ENCODE measurements around the gene UPK1A. TPM values are rescaled to one million over a fixed set of nuclear protein-coding genes. Genes with fewer than 3 reads are reported as not detected.

Gene UPK1A
- total RNA-seq, 1 donor from 2014 or later, result not detected

- Mint-ChIP-seq H3K4me3 (ENCODE audit: unreplicated experiment) (no peak overlapping the region), H3K9me3 (ENCODE audit: unreplicated experiment) (no peaks in the 10 kb centered on the region), H3K27me3 (ENCODE audit: unreplicated experiment) (peaks cover 7% of the 10 kb centered on the region), H3K4me1 (ENCODE audit: unreplicated experiment) (peaks cover 5% of the 10 kb centered on the region), H3K27ac (ENCODE audit: unreplicated experiment) (no peak overlapping the region), H3K36me3 (ENCODE audit: low read depth, unreplicated experiment) (peaks cover 39% of the 10 kb centered on the region)
- DNase-seq (ENCODE audit: low spot score), result no peak
- no peak for TF ChIP-seq CTCF (IDR thresholded peaks at IDR 0.05; ENCODE audit: unreplicated experiment)
Observed at GRCh38 chr19:35633727-35634440, 32.4 kb upstream of the UPK1A start.

- H3K4me3 Mint-ChIP-seq (ENCODE audit: unreplicated experiment), result no peak overlapping the region
- no peaks in the 10 kb centered on the region for H3K9me3 Mint-ChIP-seq (ENCODE audit: unreplicated experiment)
- no peak for TF ChIP-seq CTCF (IDR thresholded peaks at IDR 0.05; ENCODE audit: unreplicated experiment)
- H3K36me3 Mint-ChIP-seq (ENCODE audit: low read depth, unreplicated experiment), result peaks cover 26% of the 10 kb centered on the region
- H3K27me3 Mint-ChIP-seq (ENCODE audit: unreplicated experiment), result peaks cover 5% of the 10 kb centered on the region
- no peak overlapping the region for H3K27ac Mint-ChIP-seq (ENCODE audit: unreplicated experiment)
- H3K4me1 Mint-ChIP-seq (ENCODE audit: unreplicated experiment), result peaks cover 12% of the 10 kb centered on the region
- DNase-seq (ENCODE audit: low spot score), result no peak
Observed at GRCh38 chr19:35636651-35637050, 29.7 kb upstream of the UPK1A start.

GRCh38 chr19:35637165-35637564 lies 29.2 kb upstream of the UPK1A start:
- Mint-ChIP-seq H3K4me1 (ENCODE audit: unreplicated experiment) (peaks cover 12% of the 10 kb centered on the region), H3K4me3 (ENCODE audit: unreplicated experiment) (no peak overlapping the region), H3K9me3 (ENCODE audit: unreplicated experiment) (no peaks in the 10 kb centered on the region), H3K27ac (ENCODE audit: unreplicated experiment) (no peak overlapping the region), H3K27me3 (ENCODE audit: unreplicated experiment) (peaks cover 5% of the 10 kb centered on the region), H3K36me3 (ENCODE audit: low read depth, unreplicated experiment) (peaks cover 20% of the 10 kb centered on the region)
- DNase-seq (ENCODE audit: low spot score), result no peak
- no peak for TF ChIP-seq CTCF (IDR thresholded peaks at IDR 0.05; ENCODE audit: unreplicated experiment)

- Mint-ChIP-seq H3K27ac (ENCODE audit: unreplicated experiment) (no peak overlapping the region), H3K4me3 (ENCODE audit: unreplicated experiment) (no peak overlapping the region), H3K4me1 (ENCODE audit: unreplicated experiment) (peaks cover 17% of the 10 kb centered on the region), H3K27me3 (ENCODE audit: unreplicated experiment) (peaks cover 16% of the 10 kb centered on the region), H3K36me3 (ENCODE audit: low read depth, unreplicated experiment) (peaks cover 12% of the 10 kb centered on the region), H3K9me3 (ENCODE audit: unreplicated experiment) (no peaks in the 10 kb centered on the region)
- no peak for DNase-seq (ENCODE audit: low spot score)
- TF ChIP-seq CTCF (IDR thresholded peaks at IDR 0.05; ENCODE audit: unreplicated experiment), result no peak
Observed at GRCh38 chr19:35639321-35639639, 27.0 kb upstream of the UPK1A start.

GRCh38 chr19:35639863-35640262 lies 26.5 kb upstream of the UPK1A start:
- TF ChIP-seq CTCF (IDR thresholded peaks at IDR 0.05; ENCODE audit: unreplicated experiment), result no peak
- Mint-ChIP-seq H3K4me1 (ENCODE audit: unreplicated experiment) (peaks cover 17% of the 10 kb centered on the region), H3K9me3 (ENCODE audit: unreplicated experiment) (no peaks in the 10 kb centered on the region), H3K27ac (ENCODE audit: unreplicated experiment) (no peak overlapping the region), H3K36me3 (ENCODE audit: low read depth, unreplicated experiment) (peaks cover 17% of the 10 kb centered on the region), H3K4me3 (ENCODE audit: unreplicated experiment) (no peak overlapping the region), H3K27me3 (ENCODE audit: unreplicated experiment) (peaks cover 18% of the 10 kb centered on the region)
- DNase-seq (ENCODE audit: low spot score), result no peak

Measured in endothelial cell (in vitro differentiated cells).